ENCODE measurements around the gene ISYNA1.

Gene ISYNA1

DNA sequence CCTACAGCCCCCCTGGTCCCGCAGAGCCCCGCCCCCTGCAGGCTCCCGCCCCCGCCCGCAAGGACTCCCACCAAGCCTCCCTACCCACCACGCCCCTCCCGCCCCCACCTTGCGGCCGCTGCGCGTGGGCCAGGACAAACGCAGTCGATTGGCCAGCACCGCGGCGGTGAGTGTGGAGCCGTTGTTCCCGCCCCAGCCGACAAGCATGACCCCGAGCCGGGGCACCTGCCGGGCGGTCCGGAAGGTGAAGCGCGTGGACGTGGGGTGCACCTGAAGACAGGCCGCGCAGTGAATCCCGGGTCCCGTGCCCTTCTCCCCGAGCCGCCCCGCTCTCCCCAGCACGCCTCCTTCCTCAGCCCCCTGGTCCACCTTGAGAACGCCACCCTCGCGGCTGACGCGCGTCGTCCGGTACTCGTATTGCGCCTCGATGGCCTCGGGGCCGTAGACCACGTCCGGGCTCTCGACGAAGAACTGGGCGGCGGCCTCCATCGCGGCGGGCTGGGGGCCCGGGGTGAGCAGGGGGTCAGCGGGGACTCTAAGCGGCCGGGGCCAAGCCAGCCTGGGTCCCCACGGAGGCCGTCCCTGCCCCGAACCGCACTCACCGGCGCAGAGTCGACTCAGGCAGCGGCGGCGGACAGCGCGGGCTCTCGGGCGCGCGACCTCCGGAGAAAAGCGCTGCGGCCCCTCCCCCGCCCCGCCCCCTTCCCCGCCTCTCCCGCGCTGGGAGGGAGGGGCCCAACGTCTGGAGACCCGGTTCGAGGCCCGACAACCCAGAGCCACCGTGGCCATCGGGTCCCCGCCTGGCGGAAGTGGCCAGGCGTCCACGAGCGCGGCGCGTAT, at the start of gene ISYNA1:
ISYNA1 (minus strand) TSS at position 643 of the 840 bp plus-strand sequence; CDS start at position 489, 154 bp downstream.
- no peak for DNase-seq

DNA sequence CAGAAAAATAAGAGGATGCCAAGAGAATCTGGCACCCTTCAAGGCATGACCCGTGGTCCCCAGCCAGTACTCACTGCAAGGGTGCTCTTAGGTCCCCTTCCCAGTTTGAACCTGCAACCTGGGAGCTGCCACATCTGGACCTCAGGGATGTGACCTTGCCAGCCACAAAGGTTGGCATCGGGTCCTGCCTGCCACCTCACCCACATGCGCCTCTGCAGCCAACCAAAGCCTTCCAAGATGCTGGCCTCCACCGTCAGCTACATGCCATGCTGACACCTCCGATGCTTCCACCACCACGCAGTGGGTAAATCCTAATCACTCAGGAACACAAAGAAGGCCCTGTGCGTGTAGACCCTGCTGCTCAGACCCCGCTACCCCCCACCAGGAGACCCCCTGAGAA, 48.8 kb upstream of the ISYNA1 start:
- no peak for DNase-seq

GRCh38 chr19:18484992-18485391, 47.1 kb upstream of the ISYNA1 start:
- no peak for DNase-seq

DNA sequence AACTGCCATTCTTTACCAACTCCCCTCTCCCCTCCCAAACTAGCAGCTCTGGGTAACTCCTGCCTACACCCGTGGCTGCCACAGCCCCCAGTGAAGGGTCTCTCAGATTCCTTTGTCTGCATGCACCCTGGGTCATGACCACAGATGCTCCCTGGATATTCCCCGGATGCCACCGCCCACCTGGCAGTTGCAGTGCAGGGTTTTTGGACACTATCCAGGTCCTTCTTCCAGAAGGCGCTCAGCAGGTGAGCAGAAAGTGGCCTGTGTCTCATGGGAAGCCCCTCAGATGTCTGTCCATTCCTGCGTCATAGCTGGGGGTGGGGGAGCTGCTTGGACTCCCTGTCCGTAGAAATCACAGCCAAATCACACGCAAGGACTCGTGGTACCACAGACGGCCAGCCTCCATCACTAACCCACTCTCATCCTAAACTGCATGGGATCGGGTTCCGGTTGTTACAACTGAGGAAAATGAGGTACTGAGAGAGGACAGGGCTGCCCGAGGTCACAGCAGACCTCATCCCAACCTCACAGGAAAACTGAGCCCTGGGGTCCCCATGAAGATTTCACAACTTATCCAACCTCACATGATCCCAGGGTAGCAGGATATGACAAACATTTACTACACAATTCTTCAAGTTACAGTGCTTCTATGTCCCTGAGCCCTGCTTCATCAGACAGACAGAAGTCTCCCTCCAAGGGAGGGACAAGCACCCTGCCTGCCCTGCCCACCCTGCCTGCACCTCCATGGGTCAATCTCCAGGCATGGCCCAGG, 45.4 kb upstream of the ISYNA1 start:
- DNase-seq = no peak

DNA sequence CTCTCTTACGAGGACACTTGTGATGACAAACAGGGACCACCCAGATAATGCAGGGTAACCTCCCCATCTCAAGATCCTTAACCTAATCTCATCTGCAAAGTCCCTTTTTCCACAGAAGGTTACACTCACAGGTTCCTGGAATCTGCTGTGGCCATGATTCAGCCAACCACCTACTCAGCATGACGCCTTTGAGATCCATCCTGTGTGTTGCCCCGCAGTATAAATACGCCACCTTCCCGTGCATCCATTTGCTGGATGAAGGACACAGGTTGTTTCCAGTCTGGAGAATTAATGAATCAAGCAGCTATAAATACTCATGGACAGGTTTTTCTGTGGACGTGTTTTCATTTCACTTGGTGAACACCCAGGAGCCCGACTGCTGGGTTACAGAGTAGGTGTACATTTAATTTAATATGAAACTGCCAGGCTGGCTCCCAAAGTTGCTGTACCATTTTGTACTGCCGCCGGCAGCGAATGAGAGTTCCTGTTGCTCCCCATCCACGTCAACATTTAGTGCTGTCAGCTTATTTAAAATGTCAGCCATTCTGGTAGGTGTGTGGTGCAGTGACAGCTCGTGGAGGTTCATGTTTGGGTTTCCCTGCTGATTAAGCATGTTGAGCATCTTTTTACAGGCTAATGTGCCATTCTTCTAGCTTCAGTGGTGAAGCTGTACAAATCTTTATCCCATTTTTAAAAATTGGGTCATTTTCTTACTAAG, 43.7 kb upstream of the ISYNA1 start:
- no peak for DNase-seq

DNA sequence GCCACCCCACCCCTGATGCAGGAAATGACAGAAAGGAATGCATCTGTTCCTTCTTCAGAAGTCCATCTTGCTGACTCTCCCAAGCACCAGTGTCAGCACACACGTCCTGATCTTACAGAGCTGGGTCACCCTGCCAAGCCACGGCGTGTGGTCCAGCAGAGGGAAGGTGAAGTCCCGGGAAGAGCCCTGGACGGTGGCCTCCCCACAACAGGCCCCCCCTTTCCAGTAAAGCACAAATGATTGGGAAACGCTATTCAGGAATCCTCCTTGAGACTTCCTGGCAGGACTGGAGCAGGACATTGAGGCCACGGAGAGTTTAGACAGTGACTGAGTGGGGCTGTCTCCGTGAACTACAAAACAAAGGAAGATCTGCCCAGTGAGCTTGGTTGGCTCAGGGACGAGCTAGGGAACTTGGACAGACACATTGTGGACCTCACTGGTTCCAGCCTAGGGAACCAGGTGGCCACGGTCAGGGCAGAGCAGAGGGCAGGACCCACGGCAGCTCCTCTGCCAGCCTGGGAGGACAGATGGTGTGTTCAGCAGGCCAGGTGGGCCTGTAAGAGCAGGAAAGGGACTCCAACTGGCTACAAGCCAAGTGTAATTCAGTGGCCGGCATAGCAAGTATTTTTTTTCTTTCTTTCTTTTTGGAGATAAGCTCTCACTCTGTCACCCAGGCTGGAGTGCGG, 42.2 kb upstream of the ISYNA1 start:
- peak; percentile 32 for DNase-seq

DNA sequence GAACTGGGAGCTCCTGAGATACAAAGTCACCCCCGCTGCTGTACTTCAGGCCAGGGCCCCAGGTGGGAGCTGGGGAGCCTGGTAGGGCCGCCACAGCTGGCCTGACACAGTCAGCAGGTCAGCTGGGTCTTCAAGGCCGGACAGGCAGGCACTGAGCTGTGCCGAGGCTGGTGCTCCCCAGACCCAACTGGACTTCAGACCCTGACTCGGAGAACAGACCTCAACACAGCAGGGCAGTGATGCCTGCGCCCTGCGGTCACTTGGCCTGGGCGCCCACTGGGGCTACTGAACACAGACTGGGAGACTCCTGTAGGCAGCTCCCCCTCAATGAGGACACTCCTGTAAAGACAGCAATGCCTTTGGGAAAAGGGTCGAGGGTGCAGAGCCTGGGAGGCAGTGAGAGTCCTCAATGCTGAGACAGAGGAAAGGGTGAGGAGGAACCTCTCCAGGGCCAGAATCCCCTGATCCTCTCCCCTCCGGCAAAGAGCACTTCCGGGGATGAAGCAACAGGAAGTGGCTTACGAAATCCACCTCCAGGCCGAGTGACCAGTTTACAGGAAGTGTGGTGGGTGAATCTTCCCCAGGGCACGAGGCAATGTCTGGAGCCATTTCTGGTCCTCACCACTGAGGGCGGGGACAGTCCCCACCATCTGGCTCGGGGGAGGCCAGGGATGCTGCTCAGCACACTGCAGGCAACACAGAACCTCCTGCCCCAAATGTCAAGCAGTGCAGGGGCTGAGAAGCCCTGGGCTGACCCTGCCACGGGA, 40.8 kb upstream of the ISYNA1 start:
- DNase-seq = no peak

- no peak for DNase-seq
Measured at GRCh38 chr19:18477974-18478373, 40.0 kb upstream of the ISYNA1 start.

- no peak for DNase-seq
Measured at GRCh38 chr19:18477042-18477779, 39.3 kb upstream of the ISYNA1 start.

- DNase-seq = no peak
Measured at GRCh38 chr19:18476507-18477041, 38.6 kb upstream of the ISYNA1 start.

DNA sequence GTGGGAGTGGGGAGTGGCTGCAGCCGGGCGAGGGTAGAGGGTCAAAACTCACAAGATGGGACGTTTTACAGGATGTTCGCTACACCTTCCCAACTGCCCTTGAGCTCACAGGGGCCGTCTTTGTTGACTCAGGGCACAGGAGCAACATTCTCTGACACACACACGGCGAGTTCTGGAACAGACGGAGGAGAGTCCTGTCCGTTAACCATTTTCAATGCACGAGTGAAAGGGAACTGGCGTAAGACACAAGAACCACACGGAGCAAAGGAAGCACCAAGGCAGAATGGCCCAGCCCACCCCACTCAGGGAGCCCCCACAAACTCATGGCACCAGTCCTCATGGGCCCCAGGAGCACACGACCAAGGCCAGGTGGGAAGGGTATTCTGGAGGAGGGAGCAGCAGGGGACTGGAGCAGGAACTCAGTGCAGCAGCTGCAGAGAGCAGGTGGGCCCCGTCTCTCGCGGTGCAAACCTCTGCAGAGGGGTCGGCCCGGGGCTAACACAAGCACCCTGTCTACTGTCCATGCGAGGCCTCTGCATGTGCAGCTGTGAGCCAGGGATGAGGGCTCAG, 37.9 kb upstream of the ISYNA1 start:
- DNase-seq = no peak

GRCh38 chr19:18475004-18475453, 37.1 kb upstream of the ISYNA1 start:
- no peak for DNase-seq

DNA sequence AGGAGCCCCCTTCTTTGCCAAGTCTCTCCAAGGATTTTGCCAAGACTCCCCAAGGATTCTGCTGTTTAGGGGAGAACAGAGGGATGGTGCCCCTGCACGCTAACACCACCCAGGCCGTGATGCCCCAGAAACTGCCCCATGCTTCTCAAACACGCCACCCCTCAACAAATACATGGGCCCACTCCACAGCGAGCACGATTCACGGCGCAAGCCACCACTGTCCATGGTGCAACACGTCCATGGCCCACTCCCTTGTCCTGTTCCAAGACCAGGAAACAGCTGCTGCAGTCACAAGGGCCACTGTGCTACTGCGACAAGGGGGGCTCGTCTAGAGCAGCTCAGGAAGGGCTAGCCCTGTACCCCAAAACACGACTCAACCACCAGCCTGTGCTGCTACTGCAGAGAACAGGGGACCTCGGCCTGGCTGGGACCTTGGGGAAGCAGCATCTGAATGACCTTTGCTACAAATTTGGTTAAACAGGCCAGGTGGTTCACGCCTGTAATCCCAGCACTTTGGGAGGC, 36.5 kb upstream of the ISYNA1 start:
- DNase-seq = no peak

DNA sequence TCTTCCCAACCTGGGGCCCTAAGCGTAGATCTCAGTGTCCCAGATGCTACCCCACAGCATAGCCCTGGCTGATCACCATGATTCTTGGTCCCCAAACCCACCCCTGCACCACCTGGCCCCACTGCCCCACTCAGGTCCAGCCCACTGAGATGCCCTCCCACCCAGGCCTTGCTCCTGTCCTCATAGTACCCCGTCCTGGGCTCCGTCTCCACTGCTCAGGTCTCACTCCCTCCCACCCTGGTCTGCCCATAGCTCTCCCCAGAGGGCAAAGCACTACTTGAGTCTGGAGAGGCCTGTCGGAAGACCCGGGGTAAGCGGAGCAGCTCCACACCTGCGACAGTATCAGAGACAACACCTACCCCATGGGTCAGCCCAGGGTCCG, 35.8 kb upstream of the ISYNA1 start:
- no peak for DNase-seq

GRCh38 chr19:18473003-18473705, 35.2 kb upstream of the ISYNA1 start:
- no peak for DNase-seq

DNA sequence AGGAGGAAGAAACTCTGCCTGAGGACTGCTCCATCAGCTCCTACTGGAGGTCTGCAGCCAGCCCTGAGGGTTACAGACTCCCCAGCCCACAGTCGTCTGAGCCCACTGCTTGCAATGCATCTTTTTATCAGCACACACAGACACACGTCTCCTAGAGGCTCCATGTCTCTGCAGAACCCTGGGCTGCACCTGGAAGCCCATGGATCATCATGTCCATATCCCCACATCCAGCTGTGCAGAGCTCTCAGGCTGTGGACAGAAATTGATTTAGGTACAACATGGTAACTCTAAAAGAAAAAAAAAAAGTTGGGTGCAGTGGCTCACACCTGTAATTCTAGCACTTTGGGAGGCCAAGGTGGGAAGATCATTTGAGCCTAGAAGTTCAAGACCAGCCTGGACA, 32.9 kb upstream of the ISYNA1 start:
- DNase-seq = no peak

DNA sequence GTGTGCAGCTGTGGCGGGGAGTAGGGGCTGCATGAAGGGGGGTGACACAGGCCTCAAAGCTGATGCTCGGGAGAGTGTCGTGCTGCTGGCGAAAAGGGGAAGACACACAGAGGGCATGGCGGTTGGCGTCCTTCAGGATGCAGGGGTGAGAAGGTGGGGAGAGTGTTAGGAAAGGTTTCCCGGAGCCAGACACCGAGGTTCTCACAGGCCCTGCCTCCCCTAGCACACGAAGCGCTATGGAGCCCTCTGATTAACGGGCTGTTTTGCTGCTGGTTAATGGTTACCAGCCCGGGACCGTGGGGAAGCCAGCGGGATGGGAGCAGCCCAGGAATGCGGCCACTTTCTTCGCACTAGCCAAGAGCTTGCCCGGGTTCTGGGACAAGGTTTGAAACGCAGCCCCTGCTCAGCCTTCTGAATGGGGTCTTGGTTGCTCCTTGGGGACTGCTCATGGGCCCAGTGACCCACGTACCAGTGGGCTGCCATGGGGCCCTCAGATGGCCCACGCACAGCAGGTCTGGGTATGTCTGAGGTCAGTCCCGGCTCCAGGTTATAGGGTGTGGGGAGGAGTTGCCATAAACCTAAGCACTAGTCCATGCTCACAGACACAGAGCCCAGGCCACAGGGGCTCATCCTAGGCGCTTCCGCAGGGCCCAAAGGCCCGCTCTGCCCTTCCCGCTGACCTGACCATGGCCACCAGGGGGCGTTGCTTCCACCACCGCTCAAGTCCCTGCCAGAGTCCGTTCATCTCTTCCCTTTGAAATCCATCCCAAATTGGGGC, 31.3 kb upstream of the ISYNA1 start:
- peak; percentile 7 for DNase-seq

DNA sequence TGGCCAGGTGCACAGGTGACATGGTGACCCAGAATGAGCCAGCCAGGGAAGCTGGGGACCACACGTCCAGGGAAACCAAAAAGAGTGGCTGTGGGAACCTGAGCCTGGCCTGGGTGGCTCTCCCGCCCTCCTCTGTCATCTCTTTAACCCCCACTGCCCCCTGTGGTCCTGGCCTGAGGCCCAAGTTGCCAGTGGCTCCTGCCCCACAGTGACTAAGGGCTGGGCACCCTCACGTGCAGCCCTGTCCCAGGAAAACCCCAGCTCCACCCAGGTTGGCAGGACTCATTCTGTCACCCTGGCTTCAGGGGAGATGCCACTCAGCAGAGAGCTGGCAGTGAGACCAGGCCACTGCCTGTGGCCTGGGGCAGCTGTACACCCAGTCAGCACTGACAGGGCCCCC, 30.6 kb upstream of the ISYNA1 start:
- no peak for DNase-seq

- no peak for DNase-seq
Measured at GRCh38 chr19:18467978-18468377, 30.0 kb upstream of the ISYNA1 start.

Measured in NCI-H446 treated with DMSO at 0.1 percent for 48 hours (cell line).